NCI-H82 (cell line): ENCODE data around the gene TOR4A.
A peak's percentile ranks its signal among the peaks of the same experiment; 100 is the strongest.

Experiments
- DNase-seq: peaks from one replicate; lab custom pipeline; 2025; lab: John Stamatoyannopoulos, UW

TOR4A gene

DNA sequence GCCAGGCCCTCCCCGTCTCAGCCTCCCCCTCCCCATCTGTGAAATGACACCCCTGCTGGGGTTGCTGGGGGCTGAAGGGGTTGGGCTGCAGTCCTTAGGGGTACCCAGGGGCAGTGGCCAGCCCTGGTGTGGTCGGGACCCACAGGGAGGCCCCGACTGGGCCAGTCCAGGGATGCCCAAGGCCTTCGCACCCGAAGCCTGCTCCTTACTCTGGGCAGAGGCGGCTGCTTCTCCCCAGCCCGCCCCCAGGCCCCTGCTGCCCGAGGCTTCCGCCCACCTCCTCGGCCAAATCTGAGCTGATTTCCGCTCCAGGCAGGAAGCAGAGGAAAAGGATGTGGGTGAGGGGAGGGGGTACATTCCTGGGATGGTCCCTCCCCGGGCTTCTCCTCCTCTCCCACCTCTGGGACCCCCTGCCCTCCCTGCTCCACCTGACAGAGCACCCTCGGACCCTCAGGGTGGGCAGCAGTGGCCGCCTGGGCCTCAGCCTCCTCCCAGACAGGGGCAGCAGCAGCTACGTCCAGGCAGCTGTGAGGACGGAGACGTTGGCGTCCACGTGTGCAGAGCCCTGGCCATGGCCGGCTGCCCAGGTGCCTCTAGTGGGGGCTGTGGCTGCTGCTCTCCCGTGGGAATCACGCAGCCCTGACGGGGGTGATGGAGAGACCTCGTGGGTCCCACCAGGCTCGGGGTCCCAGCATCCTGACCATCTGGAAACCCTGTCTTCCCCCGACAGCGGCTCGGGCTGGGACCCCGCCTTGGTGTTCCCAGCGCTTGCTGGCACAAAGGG is 28.7 kb downstream of the TOR4A start:
- no peak for DNase-seq

DNA sequence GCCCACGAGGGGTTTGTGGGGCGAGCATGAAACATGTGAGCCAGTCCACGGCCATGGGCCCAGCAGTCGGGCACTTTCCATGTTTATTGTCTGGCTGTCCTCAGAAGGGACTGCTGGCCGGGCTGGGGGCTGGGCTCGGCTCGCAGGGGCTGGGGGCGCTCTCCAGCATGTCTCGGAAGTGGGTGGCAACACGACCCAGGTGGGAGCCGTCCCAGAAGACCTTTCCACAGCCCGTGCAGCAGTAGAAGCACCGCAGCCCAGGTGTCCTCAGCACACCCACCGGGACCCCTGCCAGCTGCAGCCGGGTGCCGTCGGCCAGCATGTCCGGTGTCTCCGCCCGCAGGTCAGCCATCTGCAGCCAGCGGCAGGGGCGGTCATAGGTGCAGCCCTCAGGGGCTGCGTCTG is 29.3 kb downstream of the TOR4A start:
- no peak for DNase-seq

DNA sequence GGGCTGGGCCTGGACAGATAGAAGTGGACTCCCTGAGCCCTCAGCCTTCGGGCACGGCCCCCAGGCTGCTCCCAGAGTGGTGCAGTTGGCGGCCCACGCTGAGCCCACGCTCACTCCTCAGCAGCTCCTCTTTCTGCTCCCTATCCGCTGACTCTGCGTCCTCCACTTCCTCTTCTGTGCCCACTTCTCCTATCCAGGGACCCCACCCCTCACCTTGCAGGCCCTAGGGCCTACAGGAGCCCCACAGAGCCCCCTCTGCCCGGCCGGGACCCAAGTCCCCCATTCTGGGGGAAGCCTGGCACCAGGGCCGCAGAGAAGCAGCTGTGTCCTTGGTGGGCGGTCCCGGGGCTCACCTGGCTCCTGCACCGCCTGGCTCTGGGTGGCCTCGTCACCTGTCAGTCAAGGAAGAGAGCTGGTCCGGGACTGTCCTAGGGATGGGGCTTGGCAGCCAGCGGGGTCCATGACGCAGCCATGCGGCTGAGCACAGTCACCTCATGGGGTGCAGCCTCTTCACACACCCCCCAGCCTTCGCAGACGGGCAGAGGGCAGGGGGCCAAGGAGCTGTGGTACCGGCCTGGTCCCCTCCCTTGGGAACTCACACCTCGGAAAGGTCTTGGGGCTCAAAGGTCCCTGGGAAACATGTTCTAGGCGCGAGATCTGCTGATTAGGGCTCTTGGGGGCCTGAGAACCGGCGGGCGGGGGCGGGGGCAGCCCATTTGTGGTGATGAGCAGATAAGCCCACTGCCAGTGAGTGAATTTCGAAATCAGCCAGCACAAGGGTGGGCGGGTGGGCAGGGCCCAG is 29.9 kb downstream of the TOR4A start:
- no peak for DNase-seq

DNA sequence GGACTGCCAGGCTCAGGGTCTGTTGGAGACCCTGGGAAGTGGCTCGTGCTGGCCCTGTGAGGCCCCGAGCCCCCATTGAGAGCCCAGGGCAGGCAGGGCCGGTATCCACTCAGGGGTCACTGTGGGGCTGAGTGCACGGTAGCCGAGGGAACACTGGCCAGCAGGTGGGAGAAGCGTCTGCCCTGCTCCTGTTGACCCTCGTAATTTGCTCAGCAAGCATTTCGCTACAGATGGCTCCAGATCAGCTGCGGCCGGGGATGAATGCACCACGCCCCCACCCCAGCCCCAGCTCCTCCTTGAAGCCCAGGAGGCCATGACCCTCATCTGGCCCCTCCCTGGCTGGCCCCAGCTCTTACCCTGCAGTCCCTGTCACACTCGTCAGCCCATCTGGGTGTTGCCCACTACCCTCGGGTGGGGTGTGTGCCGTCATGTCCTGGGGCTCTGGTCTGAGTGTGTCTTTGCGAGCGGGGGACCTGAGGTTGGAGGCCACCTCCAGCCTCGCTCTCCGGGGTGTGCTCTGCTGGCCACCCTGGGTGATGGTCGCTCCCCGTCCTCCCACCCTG is 30.6 kb downstream of the TOR4A start:
- peak; percentile 33 for DNase-seq

DNA sequence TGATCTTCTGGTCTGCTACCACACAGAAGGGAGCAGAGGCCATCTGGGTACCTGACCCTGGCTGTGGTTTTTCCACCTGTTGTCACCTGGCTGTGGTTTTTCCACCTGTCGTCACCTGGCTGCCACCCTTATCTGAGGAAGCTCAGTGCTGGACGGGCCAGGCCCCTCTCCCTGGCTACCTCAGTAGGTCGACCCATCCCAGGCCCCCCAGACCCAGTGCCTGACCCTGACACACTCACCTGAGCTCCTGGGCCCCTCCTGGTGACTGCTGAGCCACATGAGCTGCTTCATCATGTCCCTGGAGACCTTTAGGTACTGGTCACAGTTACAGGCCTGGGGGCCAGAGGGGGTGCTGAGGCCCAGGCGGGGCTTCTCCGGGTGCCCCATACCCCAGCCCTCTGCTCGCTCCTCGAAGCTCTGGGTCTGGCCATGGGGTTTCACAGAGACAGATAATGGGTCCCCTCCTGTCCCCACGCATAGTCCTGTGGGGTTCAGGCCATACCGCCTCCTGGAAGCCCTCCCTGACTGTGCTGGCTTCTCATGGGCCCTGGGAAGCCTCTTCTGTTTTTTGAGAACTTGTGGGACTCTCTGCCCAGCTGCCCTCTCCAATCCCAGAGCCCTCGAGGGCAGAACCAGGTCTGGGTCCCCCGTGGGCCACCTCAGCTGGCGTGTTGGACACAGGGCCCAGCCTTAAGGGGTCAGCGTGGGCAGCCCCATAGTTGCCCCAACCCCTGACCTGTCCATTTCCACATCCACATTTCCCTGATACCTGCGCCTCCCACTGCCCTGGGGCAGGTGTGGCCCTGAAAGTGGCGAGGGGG is 32.1 kb downstream of the TOR4A start:
- no peak for DNase-seq

DNA sequence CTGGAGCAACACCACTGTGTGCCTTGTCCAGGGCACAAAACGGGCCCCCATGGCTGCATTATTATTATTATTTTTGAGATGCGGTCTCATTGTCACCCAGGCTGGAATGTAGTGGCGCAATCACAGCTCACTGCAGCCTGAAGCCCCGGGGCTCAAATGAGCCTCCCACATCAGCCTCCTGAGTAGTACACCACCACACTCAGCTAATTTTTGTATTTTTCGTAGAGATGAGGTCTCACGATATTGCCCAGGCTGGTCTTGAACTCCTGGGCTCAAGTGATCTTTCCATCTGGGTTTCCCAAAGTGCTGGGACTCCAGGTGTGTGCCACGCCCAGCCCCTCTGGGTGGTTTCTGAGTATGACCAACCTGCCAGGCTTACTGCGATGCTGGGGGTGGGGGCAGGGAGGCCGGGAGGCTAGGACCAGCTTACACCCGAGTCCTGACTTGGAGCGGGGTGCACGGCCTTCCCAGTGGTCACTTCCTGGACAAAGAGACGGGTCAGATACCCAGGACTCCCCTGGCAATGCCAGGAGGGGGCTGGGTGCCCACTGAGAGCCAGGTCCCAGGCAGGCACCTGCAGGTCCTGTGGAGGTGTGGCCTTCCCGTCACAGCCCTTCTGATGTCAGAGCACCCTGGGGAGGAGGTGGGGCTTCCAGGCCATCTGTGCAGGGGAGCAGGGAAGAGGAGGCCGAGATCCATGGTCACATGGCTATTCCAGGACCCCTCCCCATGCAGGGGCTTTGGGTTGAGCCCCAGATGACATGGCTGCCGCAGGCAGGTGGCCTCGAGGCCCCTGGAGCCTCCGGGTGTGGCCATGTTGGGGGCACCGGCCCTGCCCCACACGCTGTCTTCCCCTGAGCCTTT is 32.9 kb downstream of the TOR4A start:
- peak; percentile 73 for DNase-seq

DNA sequence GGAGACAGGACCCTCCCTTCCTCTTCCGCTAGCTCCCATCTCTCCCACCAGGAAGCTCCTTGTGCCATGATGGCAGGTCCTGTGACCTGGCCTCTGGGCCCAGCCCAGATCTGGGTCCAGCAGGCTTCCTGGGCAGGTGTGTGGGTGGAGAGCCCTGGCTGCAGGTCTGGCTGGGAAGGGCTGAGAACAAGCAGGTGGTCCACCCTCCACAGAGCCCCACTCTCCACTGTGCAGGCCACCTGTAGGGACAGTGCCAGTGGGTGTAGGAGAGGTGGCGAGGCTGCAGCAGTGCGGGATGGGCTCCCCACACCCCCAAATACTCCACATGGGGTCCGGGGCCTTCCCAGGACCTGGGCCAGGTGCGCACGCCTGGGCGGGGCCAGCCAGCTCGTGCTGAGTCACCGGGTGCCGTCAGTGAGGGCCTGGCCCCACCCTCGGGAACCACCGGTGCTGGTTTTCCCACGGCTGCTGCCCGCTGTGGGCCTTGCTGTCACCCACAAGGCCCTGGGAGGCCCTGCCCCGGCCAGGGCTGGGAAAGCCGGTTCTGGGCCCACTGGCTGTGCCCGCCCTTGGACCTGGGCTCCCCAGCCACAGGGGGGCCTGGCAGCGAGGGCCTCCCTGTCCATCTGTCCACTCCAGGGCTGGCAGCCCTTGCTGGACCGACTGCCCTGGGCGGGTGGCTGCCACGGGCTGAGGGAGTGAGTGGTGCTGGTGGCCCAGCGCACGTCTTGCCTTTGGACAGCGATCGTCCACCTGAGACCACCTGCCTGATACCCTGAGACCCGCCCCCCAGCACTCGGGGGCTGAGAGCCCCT is 33.9 kb downstream of the TOR4A start:
- DNase-seq = no peak

DNA sequence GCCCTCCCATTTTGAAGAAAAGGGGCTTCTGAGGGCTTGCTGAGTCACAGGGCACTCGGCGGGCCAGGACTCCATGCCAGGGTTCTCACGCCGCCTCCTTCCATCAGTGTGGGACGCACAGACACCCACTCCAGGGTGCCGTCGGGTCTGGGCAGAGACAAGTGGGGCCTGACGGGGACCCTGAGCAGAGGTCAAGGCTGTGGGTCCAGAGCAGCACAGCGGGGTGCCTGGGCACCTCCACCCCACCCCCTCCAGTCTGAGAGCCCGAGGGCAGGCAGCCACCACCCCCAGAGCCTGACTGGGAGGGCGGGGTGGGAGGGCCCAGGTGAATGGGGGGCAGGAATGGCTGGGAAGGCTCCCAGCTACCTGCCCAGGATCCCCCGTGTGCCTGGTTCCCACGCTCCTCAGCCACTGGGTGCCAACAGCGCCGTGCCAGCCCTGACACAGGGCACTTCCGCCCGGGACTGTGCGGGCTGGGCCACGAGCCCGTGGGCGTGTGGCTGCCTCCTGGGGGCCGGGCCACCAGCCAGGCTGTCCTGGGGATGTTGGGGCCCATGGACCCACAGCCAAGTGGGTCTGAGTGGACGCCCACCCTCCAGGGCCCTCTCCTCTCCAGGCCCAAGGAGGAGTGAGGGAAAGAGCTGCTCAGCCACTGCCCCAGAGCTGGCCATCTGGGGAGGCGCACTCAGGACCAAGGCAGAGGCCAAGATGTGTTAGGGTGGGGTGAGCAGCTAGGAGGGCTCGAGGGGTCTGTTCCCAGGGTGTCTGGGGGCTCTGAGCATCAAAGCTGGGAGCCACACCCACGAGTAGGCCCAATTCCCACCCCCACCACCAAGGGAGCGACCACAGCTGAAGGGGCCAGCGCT is 34.7 kb downstream of the TOR4A start:
- DNase-seq = no peak

DNA sequence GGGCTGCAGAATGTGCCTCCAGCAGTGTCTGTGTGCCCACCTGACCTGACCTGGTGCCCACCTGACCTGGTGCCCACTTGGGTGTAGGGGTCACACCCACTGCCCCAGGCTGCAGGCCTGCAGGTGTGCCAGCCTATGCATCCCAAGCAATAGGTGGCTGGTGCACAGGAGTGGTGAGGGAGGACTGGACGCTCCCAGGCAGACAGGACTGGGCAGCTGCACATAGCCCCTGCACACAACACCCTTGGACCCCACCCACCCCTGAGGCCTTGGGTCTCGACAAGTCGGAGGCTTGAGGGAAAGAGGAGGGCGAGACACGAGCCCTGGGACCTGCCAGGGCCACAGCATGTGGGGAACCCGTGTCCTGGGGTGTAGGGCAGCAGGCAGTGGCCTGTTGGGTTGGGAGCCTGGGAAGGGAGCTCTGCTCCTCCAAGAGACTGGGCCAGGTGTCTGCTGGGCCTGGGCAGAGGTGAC is 35.4 kb downstream of the TOR4A start:
- no peak for DNase-seq

DNA sequence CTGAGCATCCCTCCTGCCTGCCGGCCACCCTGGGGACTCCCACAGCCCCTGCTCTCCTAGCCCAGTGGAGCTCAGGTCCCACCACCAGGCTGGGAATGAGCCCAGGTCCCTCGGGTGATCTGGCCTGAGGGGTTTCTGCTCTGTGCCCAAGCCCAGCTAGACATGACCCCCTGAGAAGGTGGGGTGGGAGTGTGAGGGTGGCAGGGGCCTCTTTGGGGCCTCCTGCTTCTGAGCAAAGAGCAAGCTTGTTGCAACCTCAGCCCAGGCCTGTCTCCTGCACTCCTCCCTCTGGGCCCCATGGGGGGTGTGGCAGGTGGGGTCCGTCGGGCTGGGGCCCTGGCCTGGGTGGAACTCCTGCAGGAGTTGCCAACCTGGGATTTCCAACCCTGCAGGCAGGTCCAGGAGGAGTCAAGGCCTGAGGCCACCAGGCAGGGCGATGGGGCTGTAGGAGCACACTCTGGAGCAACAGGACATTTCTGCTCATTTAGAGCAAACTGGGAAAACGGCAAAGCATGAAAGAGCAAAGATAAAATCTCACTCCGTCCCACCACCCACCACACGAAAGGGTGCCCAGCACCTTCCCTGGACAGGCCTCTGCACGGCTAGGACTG is 35.9 kb downstream of the TOR4A start:
- DNase-seq = no peak

DNA sequence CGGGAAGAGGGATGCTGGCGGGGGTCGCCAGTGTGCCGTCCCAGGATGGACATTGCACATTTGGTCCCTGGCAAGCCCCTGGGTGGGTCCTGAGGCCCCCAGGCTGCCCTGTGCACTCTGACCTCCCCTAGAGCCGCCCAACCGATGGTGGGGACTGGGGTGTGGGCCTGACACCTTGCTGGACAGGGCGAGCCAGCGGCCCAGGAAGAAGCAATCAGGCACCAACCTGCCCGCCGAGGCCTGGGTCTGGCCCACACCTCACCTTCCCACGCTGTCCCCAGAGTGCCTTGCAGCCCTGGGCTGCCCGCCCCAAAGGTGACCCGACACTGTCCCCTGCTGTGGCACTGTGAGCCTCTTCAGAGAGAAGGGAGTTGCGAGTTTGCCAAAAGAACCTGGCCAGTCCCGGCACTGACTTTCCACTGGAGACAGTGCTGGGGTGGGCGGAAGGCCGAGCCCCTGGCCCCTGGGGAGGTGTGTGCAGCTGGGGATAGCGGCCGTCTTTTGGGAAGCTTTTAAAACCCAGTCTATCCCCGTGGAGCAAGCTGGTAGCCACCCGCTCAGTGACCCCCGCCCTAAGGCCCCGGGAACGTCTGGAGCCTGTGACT is 36.5 kb downstream of the TOR4A start:
- no peak for DNase-seq

DNA sequence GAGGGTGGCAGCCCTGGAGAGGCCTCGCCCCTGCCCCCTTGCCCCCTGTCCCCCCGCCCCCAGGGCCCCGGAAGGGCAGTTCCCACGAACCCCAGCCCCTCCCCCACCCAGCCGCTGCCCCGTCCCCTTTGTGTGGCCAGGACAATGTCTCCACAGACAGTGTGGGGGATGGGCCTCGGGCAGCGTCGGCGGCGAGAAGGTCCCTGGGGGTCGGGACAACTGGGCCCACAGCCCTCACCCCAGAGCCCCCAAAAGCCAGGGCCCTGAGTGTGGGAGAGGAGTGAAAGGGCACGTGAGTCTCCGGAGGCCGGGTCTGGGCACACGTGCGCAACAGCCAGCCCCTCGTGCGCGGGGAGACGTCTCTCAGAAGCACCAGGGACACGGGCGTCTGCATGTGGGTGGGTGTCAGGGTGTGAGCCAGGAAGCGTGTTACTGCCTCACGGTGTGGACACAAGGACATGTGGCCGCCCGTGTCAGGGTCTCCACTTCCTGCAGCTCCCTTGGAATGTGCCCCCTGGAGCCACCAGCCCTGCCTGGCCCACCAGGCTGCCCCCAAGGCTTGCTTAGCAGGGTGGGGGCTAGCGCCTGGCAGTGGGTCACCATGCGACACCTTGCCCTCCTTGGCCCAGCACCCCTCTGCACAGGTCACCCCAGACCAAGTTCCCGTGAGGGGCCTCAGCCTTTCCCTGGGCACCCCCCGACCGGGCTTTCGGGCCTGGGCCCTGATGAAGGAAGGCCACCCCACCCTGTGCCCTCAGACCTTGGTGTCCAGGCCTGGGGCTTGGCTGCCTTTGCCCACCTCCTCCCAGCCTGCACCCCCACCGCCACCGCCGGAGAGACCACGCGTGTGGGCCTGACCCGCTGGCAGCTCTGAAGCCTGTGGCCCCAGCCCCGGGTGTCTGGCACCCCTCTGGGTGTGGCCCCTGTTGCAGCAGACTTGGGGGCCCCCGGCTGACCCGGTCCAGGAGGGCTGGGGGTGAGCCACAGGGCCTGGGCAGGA is 37.3 kb downstream of the TOR4A start:
- no peak for DNase-seq

DNA sequence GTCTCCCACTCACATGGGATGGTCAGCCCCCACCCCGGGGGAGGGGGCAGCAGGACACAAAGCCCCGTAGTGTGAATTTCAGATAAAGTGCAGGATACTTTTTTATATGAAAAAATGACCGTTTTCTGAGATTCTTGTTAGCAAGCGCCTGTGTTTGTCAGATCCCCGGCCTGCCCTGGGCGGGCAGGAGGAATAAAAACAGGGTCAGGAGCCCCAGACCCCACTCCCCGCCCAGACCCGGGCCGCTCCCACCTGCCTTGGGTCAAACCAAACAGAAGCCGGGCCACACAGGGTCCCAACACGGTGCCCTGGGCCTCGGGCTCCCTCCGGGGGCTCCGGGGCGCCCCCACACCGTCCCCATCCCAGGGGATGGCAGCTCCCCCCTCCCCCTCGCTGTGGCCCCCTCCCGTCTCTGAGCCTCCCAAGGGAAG is 38.1 kb downstream of the TOR4A start:
- DNase-seq = no peak

DNA sequence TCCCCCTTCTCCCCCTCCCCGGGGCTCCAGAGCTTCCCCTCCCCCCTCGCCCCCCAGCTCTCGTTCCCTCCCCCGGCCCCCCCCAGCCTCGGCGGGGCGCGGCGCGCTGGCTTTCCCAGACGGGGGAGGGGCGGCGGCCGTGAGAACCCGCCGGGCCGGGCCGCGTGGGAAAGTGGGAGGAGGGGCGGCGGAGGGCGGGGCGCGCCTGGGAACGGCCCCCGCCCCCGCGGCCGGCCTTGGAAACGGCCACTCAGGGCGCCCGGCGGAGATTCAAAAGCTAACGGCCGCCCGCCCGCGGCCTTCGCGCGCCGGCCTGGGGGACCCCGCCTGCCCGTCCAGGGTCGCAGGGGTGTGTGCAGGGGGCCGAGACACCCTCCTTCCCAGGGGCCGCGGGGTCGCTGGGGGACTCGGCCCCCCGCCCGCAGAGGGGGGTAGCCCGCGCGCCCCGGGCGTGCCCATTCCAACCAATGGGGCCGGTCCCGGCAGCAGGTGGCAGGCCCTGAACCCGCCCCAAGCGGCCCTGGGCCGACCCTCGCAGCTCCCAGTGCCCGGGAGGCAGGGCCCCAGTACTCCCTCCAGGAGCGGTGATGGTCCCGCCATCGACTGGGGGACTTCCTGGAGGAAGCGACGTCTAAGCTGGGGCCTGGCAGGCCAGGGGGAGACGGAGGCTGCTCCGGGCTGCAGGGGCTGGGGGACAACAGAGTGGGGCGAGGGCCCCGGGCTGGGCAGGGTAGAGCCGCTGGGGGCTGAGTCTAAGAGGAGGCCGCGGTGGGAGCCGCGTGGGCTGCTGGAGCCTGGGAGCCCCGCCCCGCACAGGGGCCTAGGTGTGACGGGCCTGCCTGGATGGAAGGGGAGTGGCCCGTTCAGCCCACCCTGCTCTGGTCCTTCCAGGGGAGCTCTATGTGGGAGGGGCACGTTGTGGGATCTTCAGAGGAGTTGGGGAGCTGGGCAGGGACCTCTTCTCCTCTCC is 38.8 kb downstream of the TOR4A start:
- peak; percentile 60 for DNase-seq

DNA sequence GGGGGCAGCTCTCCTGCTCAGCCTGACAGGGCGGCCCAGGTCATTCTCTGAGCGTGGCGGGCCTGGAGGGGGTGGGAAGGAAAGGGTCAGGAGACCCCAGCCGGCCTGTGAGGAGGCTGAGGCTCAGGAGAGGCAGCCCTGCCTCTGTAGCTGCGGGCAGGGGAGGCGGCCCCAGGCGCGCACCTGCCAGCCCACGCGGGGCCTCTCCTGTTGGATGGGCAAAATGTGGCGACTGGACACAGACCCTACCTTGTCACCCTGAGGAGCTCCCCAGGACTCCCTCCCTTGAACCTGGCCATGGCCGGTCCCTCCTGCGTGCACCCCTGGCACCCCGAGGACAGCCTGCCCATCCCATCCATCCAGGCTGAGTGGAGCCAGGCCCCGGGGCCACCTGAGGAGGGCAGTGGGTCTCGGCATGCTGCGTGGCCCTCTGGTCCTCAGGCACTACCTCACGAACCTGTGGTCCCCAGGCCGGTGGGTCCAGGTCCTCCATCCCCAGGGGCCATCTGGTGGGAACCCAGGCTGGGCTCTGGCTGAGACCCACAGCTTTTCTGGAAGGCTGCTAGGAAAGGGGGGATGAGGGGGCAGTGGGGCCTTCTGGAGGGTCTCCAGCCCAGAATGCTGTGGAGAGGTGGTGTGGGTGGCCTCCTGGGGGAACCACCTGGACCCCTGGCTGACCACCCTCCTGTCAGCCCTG is 39.6 kb downstream of the TOR4A start:
- no peak for DNase-seq
